ENCODE measurements around the gene DCTN1.
"Not testable (repeated sequence)": the region's sequence is repeated elsewhere in the genome, so short reads cannot be mapped to it uniquely, and the experiment has no call there.

- not testable (repeated sequence) for TF ChIP-seq CTCF (IDR thresholded peaks at IDR 0.05; ENCODE audit: extremely low read depth in 1 of 2, insufficient read depth in 1 of 2, low read depth in 1 of 2, low read length in 2 of 2); POLR2AphosphoS5 (IDR thresholded peaks at IDR 0.05; ENCODE audit: insufficient read depth, low read depth, low read length); EZH2 (IDR thresholded peaks at IDR 0.05; ENCODE audit: borderline replicate concordance, low read depth, low read length, severe bottlenecking); POLR2A (IDR thresholded peaks at IDR 0.05; ENCODE audit: low read depth, low read length); JUN (IDR thresholded peaks at IDR 0.05; ENCODE audit: borderline replicate concordance, insufficient read depth, insufficient read length, low read depth); MYC (IDR thresholded peaks at IDR 0.05; ENCODE audit: low read depth, low read length); GATA2 (IDR thresholded peaks at IDR 0.05; ENCODE audit: insufficient read depth, insufficient read length, low read depth, low read length); FOS (IDR thresholded peaks at IDR 0.05; ENCODE audit: borderline replicate concordance, insufficient read depth, low read length)
- TF ChIP-seq, protein P1, sequence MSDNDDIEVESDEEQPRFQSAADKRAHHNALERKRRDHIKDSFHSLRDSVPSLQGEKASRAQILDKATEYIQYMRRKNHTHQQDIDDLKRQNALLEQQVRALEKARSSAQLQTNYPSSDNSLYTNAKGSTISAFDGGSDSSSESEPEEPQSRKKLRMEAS (IDR thresholded peaks at IDR 0.05; ENCODE audit: insufficient read depth, insufficient read length): not testable (repeated sequence)
These were observed 43.9 kb downstream of the DCTN1 start for GRCh38 chr2:74336227-74336626.
